ENCODE measurements around the gene CLEC14A. TPM values are rescaled to one million over a fixed set of nuclear protein-coding genes. Genes with fewer than 3 reads are reported as not detected.
A peak's percentile ranks its signal among the peaks of the same experiment; 100 is the strongest.

Gene CLEC14A
- total RNA-seq, 2 donors from 2014 or later = 22.2 to 31.4 TPM

DNA sequence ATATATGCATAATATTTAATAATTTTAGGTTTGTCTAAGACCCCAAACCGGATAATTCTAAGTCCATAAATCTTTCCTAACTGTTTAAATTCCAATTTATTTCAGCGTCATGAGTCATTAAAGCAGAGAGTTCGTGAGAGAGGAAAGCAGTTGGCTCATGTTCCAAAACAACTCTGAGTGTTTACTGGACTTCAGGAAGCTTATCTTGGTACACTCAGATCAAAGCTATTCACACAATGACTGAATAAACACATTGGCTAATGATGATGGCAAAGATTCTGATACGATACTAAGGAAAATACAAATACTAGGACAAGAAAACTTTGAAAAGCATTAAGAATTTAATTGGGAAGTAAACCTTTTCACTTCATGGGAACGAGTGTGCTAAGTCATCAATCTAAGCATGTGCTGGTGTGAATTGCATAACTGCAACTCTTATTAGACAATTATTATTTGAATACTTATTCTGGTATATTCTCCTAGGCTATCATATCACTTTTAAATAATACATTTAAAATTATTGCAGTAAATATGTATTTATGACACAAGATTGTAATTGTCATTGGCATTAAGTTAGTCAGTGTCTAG, 34.8 kb upstream of the CLEC14A start:
- ATAC-seq (ENCODE audit: insufficient number of reproducible peaks, low FRiP score, low read depth) = peak; percentile 69
- H3K4me1 ChIP-seq (ENCODE audit: control insufficient read depth in 1 of 2, low read depth in 2 of 2) = peaks cover 5 to 12% of the 10 kb centered on the region in 2 donors
- no peak for TF ChIP-seq CTCF (IDR thresholded peaks at IDR 0.05)
- no peak for DNase-seq (ENCODE audit: low spot score)
- H3K36me3 ChIP-seq = no peaks in the 10 kb centered on the region
- no peaks in the 10 kb centered on the region for H3K27me3 ChIP-seq (replicated peaks; ENCODE audit: insufficient read depth)
- no peaks in the 10 kb centered on the region for H3K9me3 ChIP-seq
- H3K4me3 ChIP-seq = peak overlapping the region; percentile 20
- H3K27ac ChIP-seq = peak overlapping the region in 1 of 2 donors; percentile 17

DNA sequence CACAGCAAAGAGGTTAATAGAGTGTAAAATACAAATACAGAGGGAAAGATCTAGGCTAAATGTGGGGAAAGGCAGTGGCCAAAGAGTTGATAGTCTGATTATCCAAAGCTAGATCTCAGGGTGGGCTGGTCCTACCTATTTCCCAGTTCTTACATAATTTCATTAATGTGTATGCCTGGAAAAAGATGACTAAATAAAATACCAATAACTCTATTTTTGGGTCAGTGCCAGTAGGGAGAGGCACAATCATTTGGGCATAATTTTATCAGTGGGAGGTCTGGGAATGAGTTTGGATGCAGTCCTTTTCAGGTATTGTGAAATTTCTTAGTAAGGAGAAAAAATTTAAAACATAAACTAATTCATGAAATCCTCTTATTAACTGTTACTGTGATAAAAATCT, 30.6 kb upstream of the CLEC14A start:
- H3K9me3 ChIP-seq = no peaks in the 10 kb centered on the region
- DNase-seq (ENCODE audit: low spot score) (no peak), ATAC-seq (ENCODE audit: insufficient number of reproducible peaks, low FRiP score, low read depth) (no peak)
- TF ChIP-seq CTCF (IDR thresholded peaks at IDR 0.05) = no peak
- no peak overlapping the region for H3K4me3 ChIP-seq
- no peaks in the 10 kb centered on the region for H3K27me3 ChIP-seq (replicated peaks; ENCODE audit: insufficient read depth)
- peaks cover 1 to 9% of the 10 kb centered on the region in 2 donors for H3K4me1 ChIP-seq (ENCODE audit: control insufficient read depth in 1 of 2, low read depth in 2 of 2)
- no peaks in the 10 kb centered on the region for H3K36me3 ChIP-seq
- H3K27ac ChIP-seq = no peak overlapping the region

DNA sequence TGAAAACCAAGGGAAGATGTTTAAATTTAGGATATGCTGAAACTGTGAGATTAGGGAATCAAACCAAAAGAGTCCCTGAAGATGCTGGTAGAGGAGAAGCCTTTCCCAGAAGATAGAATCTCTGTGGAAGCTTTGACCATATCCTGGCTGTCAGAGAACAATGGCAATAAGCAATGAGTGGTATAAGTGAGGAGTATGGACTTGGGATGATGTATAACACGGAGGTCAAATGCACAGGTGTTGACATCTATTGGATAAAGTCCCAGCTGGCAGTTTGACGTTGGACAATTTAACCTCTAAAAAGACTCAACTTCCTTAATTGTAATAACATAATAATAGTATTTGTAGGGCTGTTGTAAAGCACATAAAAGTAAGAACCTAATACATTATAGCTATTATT, 30.1 kb upstream of the CLEC14A start:
- Histone ChIP-seq H3K9me3 (no peaks in the 10 kb centered on the region), H3K4me3 (no peak overlapping the region), H3K27ac (no peak overlapping the region), H3K36me3 (no peaks in the 10 kb centered on the region), H3K27me3 (replicated peaks; ENCODE audit: insufficient read depth) (no peaks in the 10 kb centered on the region), H3K4me1 (ENCODE audit: control insufficient read depth in 1 of 2, low read depth in 2 of 2) (peaks cover 0 to 5% of the 10 kb centered on the region in 2 donors)
- no peak for TF ChIP-seq CTCF (IDR thresholded peaks at IDR 0.05)
- ATAC-seq (ENCODE audit: insufficient number of reproducible peaks, low FRiP score, low read depth) (no peak), DNase-seq (ENCODE audit: low spot score) (no peak)

GRCh38 chr14:38282936-38283335, 27.0 kb upstream of the CLEC14A start:
- DNase-seq (ENCODE audit: low spot score) = no peak
- Histone ChIP-seq H3K9me3 (no peaks in the 10 kb centered on the region), H3K27ac (no peak overlapping the region), H3K27me3 (replicated peaks; ENCODE audit: insufficient read depth) (no peaks in the 10 kb centered on the region), H3K4me3 (no peak overlapping the region), H3K36me3 (no peaks in the 10 kb centered on the region), H3K4me1 (ENCODE audit: control insufficient read depth in 1 of 2, low read depth in 2 of 2) (no peaks in the 10 kb centered on the region)
- no peak for TF ChIP-seq CTCF (IDR thresholded peaks at IDR 0.05)
- no peak for ATAC-seq (ENCODE audit: insufficient number of reproducible peaks, low FRiP score, low read depth)

GRCh38 chr14:38280081-38280480, 24.2 kb upstream of the CLEC14A start:
- no peak for TF ChIP-seq CTCF (IDR thresholded peaks at IDR 0.05)
- no peak overlapping the region for H3K27ac ChIP-seq
- DNase-seq (ENCODE audit: low spot score) (no peak), ATAC-seq (ENCODE audit: insufficient number of reproducible peaks, low FRiP score, low read depth) (no peak)
- H3K36me3 ChIP-seq = no peaks in the 10 kb centered on the region
- H3K9me3 ChIP-seq = no peaks in the 10 kb centered on the region
- no peaks in the 10 kb centered on the region for H3K27me3 ChIP-seq (replicated peaks; ENCODE audit: insufficient read depth)
- no peak overlapping the region for H3K4me3 ChIP-seq
- H3K4me1 ChIP-seq (ENCODE audit: control insufficient read depth in 1 of 2, low read depth in 2 of 2) = no peaks in the 10 kb centered on the region
